Measurements from ENCODE around the gene USP3. TPM values are rescaled to one million over a fixed set of nuclear protein-coding genes. Genes with fewer than 3 reads are reported as not detected.

The USP3 gene
- total RNA-seq, 4 donors from 2014 or later = 40.1 to 46.5 (median 41.3) TPM

- Histone ChIP-seq H3K9me3 (no peaks in the 10 kb centered on the region), H3K27ac (replicated peaks in 1 of 4) (no peak overlapping the region), H3K36me3 (no peaks in the 10 kb centered on the region), H3K4me1 (peaks cover 8 to 47% (median 41%) of the 10 kb centered on the region in 4 donors), H3K4me3 (no peak overlapping the region), H3K27me3 (no peaks in the 10 kb centered on the region)
- DNase-seq (ENCODE audit: extremely low spot score) = no peak
- intact Hi-C loops (cut with DNase I) = no loop called here
- TF ChIP-seq POLR2AphosphoS5 (IDR thresholded peaks at IDR 0.05) (no peak), EP300 (IDR thresholded peaks at IDR 0.05) (no peak), CTCF (IDR thresholded peaks at IDR 0.05) (no peak), POLR2A (IDR thresholded peaks at IDR 0.05; ENCODE audit: low read depth) (no peak)
- WGBS = 97% methylated on average over 6 of the region's 6 CpGs
Measured at GRCh38 chr15:63478243-63478642, 26.1 kb upstream of the USP3 start.

GRCh38 chr15:63480441-63480821, 24.0 kb upstream of the USP3 start:
- Histone ChIP-seq H3K27ac (replicated peaks in 1 of 4) (no peak overlapping the region), H3K27me3 (no peaks in the 10 kb centered on the region), H3K4me1 (peaks cover 2 to 30% (median 25%) of the 10 kb centered on the region in 4 donors), H3K4me3 (no peak overlapping the region), H3K9me3 (no peaks in the 10 kb centered on the region), H3K36me3 (no peaks in the 10 kb centered on the region)
- DNase-seq (ENCODE audit: extremely low spot score) = no peak
- TF ChIP-seq EP300 (IDR thresholded peaks at IDR 0.05) (no peak), POLR2AphosphoS5 (IDR thresholded peaks at IDR 0.05) (no peak), CTCF (IDR thresholded peaks at IDR 0.05) (no peak), POLR2A (IDR thresholded peaks at IDR 0.05; ENCODE audit: low read depth) (no peak)
- WGBS = 93% methylated on average over 2 of the region's 2 CpGs
- intact Hi-C loops (cut with DNase I) = no loop called here

- 95% methylated on average over 3 of the region's 3 CpGs for WGBS
- Histone ChIP-seq H3K27ac (replicated peaks in 1 of 4) (no peak overlapping the region), H3K36me3 (no peaks in the 10 kb centered on the region), H3K4me1 (peaks cover 2 to 24% (median 18%) of the 10 kb centered on the region in 4 donors), H3K27me3 (no peaks in the 10 kb centered on the region), H3K9me3 (no peaks in the 10 kb centered on the region), H3K4me3 (no peak overlapping the region)
- intact Hi-C loops (cut with DNase I) = no loop called here
- DNase-seq (ENCODE audit: extremely low spot score) = no peak
- TF ChIP-seq POLR2A (IDR thresholded peaks at IDR 0.05; ENCODE audit: low read depth) (no peak), EP300 (IDR thresholded peaks at IDR 0.05) (no peak), CTCF (IDR thresholded peaks at IDR 0.05) (no peak), POLR2AphosphoS5 (IDR thresholded peaks at IDR 0.05) (no peak)
Measured at GRCh38 chr15:63481105-63481810, 23.1 kb upstream of the USP3 start.

GRCh38 chr15:63482874-63483323, 21.5 kb upstream of the USP3 start:
- no peaks in the 10 kb centered on the region for H3K27me3 ChIP-seq
- no peak overlapping the region for H3K27ac ChIP-seq (replicated peaks in 1 of 4)
- 83% methylated on average over 7 of the region's 7 CpGs for WGBS
- no peaks in the 10 kb centered on the region for H3K36me3 ChIP-seq
- peaks cover 2 to 22% (median 19%) of the 10 kb centered on the region in 4 donors for H3K4me1 ChIP-seq
- intact Hi-C loops (cut with DNase I) = no loop called here
- no peaks in the 10 kb centered on the region for H3K9me3 ChIP-seq
- no peak for DNase-seq (ENCODE audit: extremely low spot score)
- TF ChIP-seq POLR2AphosphoS5 (IDR thresholded peaks at IDR 0.05) = no peak
- no peak for TF ChIP-seq CTCF (IDR thresholded peaks at IDR 0.05)
- no peak for TF ChIP-seq POLR2A (IDR thresholded peaks at IDR 0.05; ENCODE audit: low read depth)
- TF ChIP-seq EP300 (IDR thresholded peaks at IDR 0.05) = no peak
- no peak overlapping the region for H3K4me3 ChIP-seq

All from esophagus muscularis mucosa (tissue), 4 donors.